OCI-LY1 (cell line): Measurements from ENCODE around the gene ZNF286A.

Experiments used
- EZH2 ChIP-seq: fragments of 200-600 bp; sonication (generic), shearing (Covaris generic); IDR thresholded peaks from 2 replicates; pipeline ENCODE4 v1.8.0; 2017; ENCODE audit warnings: borderline replicate concordance, mixed run types, mild to moderate bottlenecking, antibody characterized with exemption, low read length, moderate library complexity, mixed read lengths
- TF ChIP-seq, protein P1 (sequence below): fragments of 200-600 bp; sonication (generic), shearing (Covaris generic); IDR thresholded peaks from 2 replicates; pipeline ENCODE4 v1.5.1; 2017; ENCODE audit warnings: mild to moderate bottlenecking, antibody characterized with exemption, low read length, moderate library complexity, mixed read lengths

DNA sequence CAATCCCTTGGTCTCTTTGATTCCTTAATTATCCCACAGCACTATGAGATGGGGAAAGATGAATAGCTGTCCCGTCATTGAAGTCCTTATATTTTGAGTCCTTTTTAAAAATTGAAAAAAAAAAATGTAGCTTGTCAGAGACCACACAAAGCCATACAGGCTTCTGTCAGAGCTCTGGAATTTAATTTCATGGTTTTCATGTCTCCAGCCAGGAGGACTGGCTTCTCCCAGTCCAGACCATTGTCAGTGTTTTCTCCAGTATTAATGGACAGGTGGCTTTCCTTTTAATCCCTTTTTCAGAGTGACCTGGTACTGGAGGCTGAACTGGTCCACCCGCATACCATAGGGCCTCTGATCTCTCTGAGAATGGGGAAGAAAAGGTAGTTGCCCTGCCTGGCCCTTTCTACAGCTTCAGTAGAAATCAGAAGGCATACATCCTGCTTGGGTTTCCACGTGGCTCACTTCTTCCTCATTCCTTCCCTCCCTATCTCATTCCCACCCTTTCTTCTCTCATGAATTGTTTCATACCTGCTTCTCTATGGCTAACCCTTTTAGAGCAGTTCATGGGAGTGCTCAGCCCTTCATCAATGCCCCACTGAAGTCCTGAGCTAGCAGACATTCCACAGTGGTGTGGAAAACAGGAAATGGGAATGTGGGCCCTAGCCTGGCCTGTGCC, 44.5 kb upstream of the ZNF286A start:
- TF ChIP-seq, protein P1, sequence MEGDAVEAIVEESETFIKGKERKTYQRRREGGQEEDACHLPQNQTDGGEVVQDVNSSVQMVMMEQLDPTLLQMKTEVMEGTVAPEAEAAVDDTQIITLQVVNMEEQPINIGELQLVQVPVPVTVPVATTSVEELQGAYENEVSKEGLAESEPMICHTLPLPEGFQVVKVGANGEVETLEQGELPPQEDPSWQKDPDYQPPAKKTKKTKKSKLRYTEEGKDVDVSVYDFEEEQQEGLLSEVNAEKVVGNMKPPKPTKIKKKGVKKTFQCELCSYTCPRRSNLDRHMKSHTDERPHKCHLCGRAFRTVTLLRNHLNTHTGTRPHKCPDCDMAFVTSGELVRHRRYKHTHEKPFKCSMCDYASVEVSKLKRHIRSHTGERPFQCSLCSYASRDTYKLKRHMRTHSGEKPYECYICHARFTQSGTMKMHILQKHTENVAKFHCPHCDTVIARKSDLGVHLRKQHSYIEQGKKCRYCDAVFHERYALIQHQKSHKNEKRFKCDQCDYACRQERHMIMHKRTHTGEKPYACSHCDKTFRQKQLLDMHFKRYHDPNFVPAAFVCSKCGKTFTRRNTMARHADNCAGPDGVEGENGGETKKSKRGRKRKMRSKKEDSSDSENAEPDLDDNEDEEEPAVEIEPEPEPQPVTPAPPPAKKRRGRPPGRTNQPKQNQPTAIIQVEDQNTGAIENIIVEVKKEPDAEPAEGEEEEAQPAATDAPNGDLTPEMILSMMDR = no peak
- no peak for TF ChIP-seq EZH2
